NCI-H187 (cell line): Measurements from ENCODE around the gene AK2.
"Not testable (repeated sequence)": the region's sequence is repeated elsewhere in the genome, so short reads cannot be mapped to it uniquely, and the experiment has no call there.

Experiments used
- DNase-seq, 2 experiments: peaks; one replicate each; lab custom pipeline; 2025; lab: John Stamatoyannopoulos, UW

AK2 gene

DNA sequence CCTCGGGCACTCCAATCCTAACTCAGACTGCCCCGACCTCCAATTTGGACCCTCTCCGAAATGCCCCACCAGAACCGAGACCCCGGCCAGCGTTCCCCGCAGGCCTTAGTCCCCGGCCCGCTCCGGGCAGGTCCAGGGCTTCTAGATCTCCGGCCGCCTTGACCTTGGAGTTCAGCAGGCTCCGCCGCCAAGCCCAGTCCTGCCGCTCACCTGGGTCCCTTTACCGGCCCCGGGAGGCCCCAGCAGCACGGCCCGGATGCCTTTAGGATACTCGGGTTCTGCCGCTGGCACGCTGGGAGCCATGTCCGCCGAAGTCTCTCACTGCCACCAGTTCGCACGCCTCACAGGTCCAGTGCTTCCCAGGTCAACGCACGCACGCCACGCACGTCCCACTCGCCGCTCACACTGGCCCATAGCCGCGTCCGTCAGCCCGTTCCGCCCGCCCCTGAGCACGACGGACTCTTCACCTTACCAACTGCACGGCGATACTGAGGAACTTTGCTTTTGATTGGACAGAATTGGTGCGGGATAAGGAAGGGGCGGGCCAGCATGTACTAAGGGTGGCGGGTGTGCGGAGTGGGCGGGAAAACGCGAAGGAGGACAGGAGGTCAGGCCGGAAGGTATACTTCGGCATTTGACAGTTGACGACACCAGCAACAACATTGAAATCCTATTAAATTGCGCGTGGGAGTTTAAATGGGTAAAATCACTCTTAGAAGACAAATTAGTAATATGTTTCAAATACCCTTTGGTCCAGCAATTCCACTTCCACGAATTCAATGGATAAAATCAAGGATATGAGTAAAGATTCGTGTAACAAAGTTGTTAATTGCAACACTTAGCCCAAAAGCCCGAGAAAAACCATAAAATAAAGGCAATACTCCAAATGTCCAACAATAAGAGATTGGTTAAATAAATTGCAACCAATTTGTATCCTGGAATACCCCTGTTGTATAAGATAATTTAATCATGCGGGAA lies at the start of gene AK2:
TSS of gene AK2 (minus strand) at position 358 of the 978 bp plus-strand sequence. CDS start at position 303, 55 bp downstream.
- peak; percentile 82 to 92 for DNase-seq

DNA sequence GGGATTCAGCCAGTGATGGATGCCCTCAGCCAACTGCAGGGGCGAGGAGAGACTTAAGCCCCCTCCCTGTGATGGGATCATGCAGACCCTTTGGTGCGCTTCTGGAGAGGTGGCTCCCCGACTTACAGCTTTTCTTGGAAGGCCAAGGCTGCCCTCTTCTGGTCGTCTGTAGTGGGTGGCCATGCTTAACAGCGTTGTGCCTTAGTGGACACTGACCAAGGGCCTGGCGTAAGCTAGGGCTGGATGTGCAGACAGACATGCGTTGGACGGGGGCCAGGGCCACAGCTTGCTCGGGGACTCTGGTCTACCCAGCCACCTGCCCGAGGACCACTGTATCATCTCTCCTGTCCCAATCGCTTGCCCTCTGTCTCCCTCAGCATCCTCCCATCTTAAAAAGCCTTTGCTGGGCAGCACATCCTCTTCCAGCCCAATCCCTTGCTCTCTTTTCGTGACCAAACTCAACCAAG lies 49.7 kb upstream of the AK2 start:
- DNase-seq = peak in 1 of 2 experiments; percentile 10

GRCh38 chr1:33085332-33085731 lies 48.6 kb upstream of the AK2 start:
- no peak for DNase-seq

DNA sequence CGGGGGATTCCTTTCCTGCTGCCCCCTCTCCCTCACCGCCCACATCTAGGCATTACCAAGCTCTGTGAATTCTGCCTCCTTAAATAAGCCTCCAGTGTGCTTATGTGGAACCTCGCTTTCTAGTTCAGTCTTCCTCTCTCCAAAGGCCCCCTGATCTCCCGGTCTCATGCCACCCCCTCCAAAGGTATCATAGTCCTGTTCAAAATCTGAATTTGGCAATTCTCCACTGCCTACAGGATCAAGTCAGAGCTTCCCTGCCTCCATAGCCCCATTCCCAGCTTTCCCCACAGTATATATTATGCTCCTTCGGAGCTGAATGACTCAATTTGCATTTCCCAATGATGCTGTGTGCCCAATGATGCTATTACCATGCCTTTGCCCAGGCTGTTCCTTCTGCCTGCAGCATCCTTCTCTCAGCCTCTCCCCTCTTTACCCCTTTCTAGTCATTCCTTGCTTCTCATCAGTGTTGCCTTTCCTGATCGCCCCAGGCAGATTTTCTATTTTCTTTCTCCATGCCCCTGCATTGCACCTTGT lies 46.0 kb upstream of the AK2 start:
- DNase-seq = no peak

- no peak for DNase-seq
Observed at GRCh38 chr1:33081554-33082305, 45.0 kb upstream of the AK2 start.

GRCh38 chr1:33080885-33081553 lies 44.3 kb upstream of the AK2 start, which contains the start of gene AZIN2:
Gene AZIN2, plus strand, starts transcription at chr1:33081153. Its CDS starts 1,097 bp downstream, at chr1:33082250.
- DNase-seq = peak; percentile 88 to 91

DNA sequence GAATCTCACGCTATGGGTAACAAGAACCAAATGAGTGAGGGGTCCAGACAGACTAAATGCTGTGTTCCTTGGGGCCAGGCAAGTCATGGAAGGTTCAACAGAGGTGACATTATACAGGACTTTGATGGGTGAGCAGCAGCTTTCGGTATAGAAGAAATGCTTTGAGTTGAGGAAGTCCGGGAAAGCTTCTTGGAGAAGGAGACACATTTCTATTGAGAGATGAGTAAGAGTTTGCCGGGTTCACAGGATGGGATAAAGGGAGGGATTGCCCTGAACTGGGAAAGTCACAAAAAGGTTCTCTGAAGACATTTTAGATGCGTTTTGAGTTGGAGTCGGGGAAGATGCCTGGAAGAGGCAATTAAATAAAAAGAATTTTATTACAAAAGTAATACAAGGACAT lies 43.7 kb upstream of the AK2 start:
- no peak for DNase-seq

DNA sequence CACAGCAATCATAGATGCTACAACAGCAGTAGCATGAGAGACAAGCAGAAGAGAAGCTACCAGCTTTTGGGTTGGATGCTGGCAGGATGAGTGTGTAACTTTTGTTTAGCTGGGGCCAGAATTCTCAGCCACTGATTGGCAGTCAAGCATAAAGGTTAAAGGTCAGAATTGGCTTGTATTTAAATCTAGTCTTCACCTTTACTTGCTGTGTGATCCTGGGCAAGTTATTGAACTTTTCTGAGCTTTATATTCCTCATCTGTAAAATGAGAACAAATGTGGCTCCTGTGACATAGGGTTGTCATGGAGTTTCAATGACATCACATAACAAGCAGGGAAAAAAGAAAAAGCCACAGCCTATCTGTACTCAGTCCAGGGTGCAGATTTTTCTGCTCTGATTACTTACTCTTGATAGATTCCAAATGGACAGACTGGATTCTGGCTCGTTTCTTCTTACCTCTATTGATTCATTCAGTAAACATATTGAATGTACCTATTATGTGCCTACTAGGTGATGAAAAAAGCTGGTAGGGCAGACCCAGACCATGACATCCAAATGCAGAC lies 41.4 kb upstream of the AK2 start:
- no peak for DNase-seq

DNA sequence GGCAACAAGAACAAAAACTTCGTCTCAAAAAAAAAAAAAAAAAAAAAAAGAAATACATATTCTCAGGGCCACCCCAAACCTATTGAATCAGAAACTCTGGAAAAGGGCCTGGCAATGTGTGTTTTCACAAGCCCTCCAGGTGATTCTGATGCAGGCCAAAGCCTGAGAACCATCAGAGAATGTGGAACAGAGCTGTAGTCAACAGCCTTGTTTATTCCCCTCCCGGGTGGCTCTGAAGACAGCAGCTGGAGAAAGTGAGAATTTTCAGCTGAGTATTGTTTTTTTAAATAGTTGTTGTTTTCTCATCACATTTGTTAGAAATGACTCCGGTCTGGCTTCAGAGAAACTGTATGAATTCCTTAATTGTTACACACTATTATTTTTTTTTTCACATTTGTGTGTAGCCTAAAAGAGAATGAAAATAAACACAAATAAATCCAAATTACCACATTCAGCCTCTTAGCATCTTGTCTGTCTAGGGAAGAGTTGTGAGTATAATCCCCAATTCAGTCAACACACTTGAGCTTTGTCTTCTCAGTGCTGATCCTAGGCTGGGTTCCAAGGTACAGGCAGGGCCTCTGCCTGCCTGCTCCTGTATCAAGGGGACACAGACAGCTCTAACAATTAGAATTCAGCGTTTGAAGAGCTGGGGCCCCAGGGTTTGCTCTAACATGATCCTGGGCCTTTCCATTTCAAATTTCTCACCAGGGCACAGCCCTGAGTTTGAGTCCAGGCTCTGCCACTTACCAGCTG lies 37.7 kb upstream of the AK2 start:
- DNase-seq = no peak

DNA sequence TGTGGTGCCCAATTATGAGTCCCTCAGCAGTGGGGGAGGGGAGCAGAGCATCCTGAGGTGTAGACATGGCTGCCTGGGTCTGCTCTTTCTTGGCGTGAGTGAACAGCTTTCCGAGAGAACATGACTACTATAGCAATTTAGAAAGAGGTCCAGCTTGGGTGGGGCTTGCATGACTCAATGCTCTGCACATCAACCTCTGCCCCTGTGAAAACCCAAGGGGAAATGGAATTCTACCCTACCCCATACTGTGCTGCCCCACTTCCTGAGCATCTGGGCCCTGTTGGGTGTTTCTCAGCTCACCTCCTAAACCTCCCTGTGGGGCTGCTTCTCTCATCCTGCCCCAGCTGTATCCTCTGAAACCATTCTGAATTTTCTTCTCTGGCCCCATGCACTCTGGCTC lies 36.0 kb upstream of the AK2 start:
- no peak for DNase-seq

- no peak for DNase-seq
Observed at GRCh38 chr1:33070628-33071027, 33.9 kb upstream of the AK2 start.

DNA sequence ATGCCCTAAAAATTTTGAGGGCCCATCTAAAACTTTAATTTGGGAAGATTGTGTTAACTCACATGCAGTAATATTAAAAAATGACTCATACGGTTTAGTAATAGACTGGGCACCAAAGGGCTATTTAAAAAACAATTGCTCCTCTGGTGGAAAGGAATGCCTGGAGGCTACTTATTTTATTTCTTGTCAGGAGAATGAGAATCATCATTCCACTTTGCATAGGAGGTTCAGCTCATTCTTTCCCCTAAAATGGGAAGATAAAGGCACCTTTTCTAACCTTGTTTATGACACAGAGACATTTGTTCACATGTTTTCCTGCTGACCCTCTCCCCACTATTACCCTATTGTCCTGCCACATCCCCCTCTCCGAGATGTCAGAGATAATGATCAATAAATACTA lies 31.4 kb upstream of the AK2 start:
- not testable (repeated sequence) for DNase-seq

DNA sequence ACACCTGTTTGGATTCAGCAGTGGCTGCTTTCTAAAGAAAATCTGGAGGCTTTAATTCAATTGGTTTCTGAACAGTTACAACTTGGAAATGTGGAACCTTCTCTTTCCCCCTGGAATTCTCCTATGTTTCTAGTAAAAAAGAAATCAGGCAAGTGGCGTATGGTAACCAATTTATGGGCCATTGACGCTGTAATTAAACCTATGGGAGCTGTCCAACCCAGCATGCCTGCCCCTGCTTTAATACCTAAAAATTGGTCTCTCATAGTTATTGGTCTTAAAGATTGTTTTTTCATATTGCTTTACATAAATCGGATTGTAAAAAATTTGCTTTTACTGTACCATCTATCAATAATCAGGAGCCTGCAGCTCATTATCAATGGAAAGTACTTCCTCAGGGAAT lies 29.8 kb upstream of the AK2 start:
- DNase-seq = not testable (repeated sequence)

DNA sequence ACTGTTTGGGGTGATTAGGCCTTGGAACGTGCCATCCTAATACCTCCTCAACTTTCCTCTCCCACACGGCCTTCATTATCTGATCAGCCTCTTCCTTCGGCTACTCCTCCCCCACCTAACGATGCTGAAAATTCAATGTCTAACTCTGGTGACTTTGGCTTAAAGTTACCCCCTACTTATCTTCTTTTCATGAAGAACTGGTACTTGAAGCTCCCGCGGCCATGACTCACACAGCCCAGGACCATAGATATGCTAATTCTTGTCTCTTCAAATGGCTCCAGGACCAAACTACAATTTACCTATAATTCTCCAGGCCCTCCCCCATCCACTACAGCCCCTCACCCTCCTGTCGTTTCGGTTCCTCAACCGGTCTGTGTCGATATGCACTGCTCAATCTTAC lies 28.6 kb upstream of the AK2 start:
- no peak for DNase-seq

- DNase-seq = not testable (repeated sequence)
Observed at GRCh38 chr1:33064284-33064683, 27.6 kb upstream of the AK2 start.

GRCh38 chr1:33061834-33062233 lies 25.2 kb upstream of the AK2 start:
- no peak for DNase-seq

DNA sequence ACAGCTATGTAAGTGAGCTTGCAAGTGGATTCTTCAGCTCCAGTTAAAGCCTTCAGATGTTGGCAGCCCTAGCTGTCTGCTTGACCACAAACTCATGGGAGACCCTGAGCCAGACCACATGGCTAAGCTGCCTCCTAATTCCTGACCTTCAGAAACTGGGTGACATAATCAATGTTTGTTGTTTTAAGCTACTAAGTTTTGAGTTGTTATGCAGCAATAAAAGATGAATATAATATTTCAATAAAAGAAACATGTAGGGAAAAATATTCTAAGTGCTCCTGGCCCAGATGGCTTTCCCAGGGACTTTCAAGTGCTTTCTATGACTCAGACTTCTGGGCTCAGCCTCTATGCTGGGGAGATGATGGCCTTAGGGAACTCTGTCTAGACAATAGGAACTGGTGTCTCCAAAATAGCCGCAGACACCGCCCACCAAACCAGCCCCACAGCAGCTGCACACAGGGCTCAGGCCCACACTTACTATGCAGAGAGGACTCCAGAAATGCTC lies 23.9 kb upstream of the AK2 start:
- no peak for DNase-seq

DNA sequence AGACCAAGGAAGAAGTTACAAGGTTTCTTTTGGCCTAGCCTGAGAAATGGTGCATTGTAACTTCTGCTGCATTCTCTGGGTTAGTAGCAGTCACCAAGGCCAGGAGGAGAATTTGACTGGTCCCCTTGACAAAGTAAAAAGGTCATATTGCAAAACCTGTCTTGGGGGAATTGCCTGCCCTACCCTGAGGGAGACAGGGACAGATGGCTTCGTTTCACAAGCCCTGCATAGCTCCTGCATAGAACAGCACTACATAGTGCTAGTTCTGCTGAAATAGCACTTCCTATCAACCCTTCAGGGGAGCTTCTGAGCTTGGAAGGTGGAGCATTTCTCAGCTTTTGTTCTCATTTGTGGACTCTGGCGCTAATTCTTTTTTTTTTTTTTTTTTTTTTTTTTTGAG lies 20.4 kb upstream of the AK2 start:
- no peak for DNase-seq

- DNase-seq = no peak
Observed at GRCh38 chr1:33056426-33056825, 19.7 kb upstream of the AK2 start.

DNA sequence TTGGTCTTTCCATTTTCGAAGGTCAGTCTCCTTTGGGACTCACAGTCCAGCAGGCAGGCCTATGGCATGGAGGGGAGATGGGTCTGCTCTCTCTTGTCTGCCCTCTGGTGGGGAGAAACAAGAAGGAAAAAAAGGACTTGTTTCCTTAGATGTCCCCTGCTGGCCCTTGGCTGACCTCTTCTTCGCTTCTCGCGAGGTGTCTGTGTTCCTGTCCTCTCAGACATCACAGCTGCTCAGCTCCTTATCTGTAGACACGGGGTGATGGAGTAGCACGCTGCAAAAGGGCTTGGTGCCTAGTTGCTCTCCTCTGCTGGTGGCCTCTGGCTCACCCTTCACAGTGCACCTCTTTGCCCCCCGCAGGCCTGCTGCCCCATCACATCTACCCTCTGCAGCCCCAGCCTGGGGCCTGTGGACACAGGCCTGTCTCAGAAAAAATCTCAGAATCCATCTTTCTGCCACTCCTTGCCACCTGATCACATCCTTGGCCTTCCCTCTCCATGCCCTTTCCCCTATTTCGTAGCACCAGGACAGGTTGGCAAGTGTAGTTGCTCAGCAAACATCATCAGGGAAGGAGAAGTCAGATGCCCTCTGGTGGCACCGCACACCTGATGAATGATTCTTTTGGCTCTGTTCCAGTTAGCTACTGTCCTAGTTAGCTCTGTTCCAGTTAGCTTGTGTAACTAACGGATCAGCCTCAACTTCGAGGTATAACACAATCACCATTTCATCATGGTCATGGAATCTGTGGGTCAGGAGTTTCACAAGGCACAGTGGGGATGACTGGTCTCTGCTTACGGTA lies 18.7 kb upstream of the AK2 start:
- DNase-seq = peak in 1 of 2 experiments; percentile 19
